Bronchial epithelial cell (primary cell): ENCODE data around the gene RUNX3. TPM values are rescaled to one million over a fixed set of nuclear protein-coding genes. Genes with fewer than 3 reads are reported as not detected.

Experiments
- DNase-seq: peaks from one replicate; pipeline ENCODE4 v3.0.0-alpha.2; 2010; ENCODE audit warnings: low read depth
- FAIRE-seq: peaks from 2 replicates; lab custom pipeline; 2011; peaks lifted over from hg19 to GRCh38; lab: Jason Lieb, UNC
- H3K27me3 ChIP-seq: 2 replicates; pipeline ENCODE4 v1.5.1; 2011; ENCODE audit warnings: low read length; ENCODE audit not compliant: control insufficient read depth, insufficient read depth
- H3K36me3 ChIP-seq: 2 replicates; pipeline ENCODE4 v1.5.1; 2011; ENCODE audit warnings: low read length; ENCODE audit not compliant: control insufficient read depth, insufficient read depth
- H3K4me3 ChIP-seq: 2 replicates; pipeline ENCODE4 v1.5.1; 2011; ENCODE audit warnings: mild to moderate bottlenecking, low read depth, low read length, control low read depth
- CTCF ChIP-seq: IDR thresholded peaks from 2 replicates; pipeline ENCODE4 v1.5.1; 2011; ENCODE audit warnings: mild to moderate bottlenecking, moderate library complexity, low read length, control low read depth, inconsistent platforms; ENCODE audit not compliant: insufficient read depth, severe bottlenecking
- total RNA-seq: library from RNA; depleted of rRNA; stranded (reverse); fragments of >200 nt; gene quantifications from 2 replicates; pipeline ENCODE4 v1.2.1, GENCODE V29; 2014

RUNX3 gene
- total RNA-seq, 1 donor from 2014 or later, result 0.26 TPM

GRCh38 chr1:24964811-24965570, 34.9 kb upstream of the RUNX3 start:
- FAIRE-seq, result no peak
- H3K4me3 ChIP-seq, result no peak overlapping the region
- DNase-seq, result no peak
- peaks cover 6% of the 10 kb centered on the region for H3K27me3 ChIP-seq
- no peaks in the 10 kb centered on the region for H3K36me3 ChIP-seq
- no peak for TF ChIP-seq CTCF

- Histone ChIP-seq H3K36me3 (no peaks in the 10 kb centered on the region), H3K4me3 (no peak overlapping the region), H3K27me3 (peaks cover 6% of the 10 kb centered on the region)
- DNase-seq (no peak), FAIRE-seq (no peak)
- TF ChIP-seq CTCF, result no peak
Measured at GRCh38 chr1:24963943-24964693, 34.0 kb upstream of the RUNX3 start.

- no peak for TF ChIP-seq CTCF
- DNase-seq (no peak), FAIRE-seq (no peak)
- Histone ChIP-seq H3K4me3 (no peak overlapping the region), H3K27me3 (peaks cover 6% of the 10 kb centered on the region), H3K36me3 (no peaks in the 10 kb centered on the region)
Measured at GRCh38 chr1:24963099-24963872, 33.2 kb upstream of the RUNX3 start.

- Histone ChIP-seq H3K27me3 (peaks cover 6% of the 10 kb centered on the region), H3K4me3 (no peak overlapping the region), H3K36me3 (no peaks in the 10 kb centered on the region)
- FAIRE-seq, result no peak
- TF ChIP-seq CTCF, result no peak
- no peak for DNase-seq
Measured at GRCh38 chr1:24961961-24962861, 32.1 kb upstream of the RUNX3 start.

GRCh38 chr1:24961334-24961733, 31.3 kb upstream of the RUNX3 start:
- TF ChIP-seq CTCF, result no peak
- no peak overlapping the region for H3K4me3 ChIP-seq
- no peak for FAIRE-seq

More at GRCh38 chr1:24961334-24961733, 31.3 kb upstream of the RUNX3 start:
- Histone ChIP-seq H3K27me3 (peaks cover 6% of the 10 kb centered on the region), H3K36me3 (no peaks in the 10 kb centered on the region)
- DNase-seq, result no peak
